CD4-positive, alpha-beta T cell treated with Interferon alpha-2 for 1 hour (primary cell): ENCODE data around the gene OSBP2.

Source experiments
- DNase-seq, 2 donors: peaks; one replicate each; pipeline ENCODE4 v3.0.0-alpha.2; 2020 to 2022

OSBP2 gene

GRCh38 chr22:30871391-30872284 is 177.0 kb downstream of the OSBP2 start:
- DNase-seq: no peak

- no peak for DNase-seq
Observed at GRCh38 chr22:30872285-30873041, 177.8 kb downstream of the OSBP2 start.

- no peak for DNase-seq
Observed at GRCh38 chr22:30873086-30873650, 178.5 kb downstream of the OSBP2 start.

- no peak for DNase-seq
Observed at GRCh38 chr22:30873661-30874060, 179.0 kb downstream of the OSBP2 start.

GRCh38 chr22:30874431-30875370 is 180.0 kb downstream of the OSBP2 start:
- DNase-seq: no peak

- no peak for DNase-seq
Observed at GRCh38 chr22:30875481-30876215, 181.0 kb downstream of the OSBP2 start.

- DNase-seq: no peak
Observed at GRCh38 chr22:30876221-30876751, 181.6 kb downstream of the OSBP2 start.

GRCh38 chr22:30876915-30877553 is 182.4 kb downstream of the OSBP2 start:
- no peak for DNase-seq

- no peak for DNase-seq
Observed at GRCh38 chr22:30877662-30878515, 183.2 kb downstream of the OSBP2 start.

GRCh38 chr22:30878516-30879414 is 184.1 kb downstream of the OSBP2 start:
- no peak for DNase-seq

GRCh38 chr22:30879415-30879797 is 184.7 kb downstream of the OSBP2 start:
- DNase-seq: no peak

GRCh38 chr22:30880181-30880601 is 185.5 kb downstream of the OSBP2 start:
- no peak for DNase-seq

GRCh38 chr22:30880847-30881246 is 186.2 kb downstream of the OSBP2 start:
- DNase-seq: no peak

- DNase-seq: no peak
Observed at GRCh38 chr22:30881361-30882183, 186.9 kb downstream of the OSBP2 start.

- no peak for DNase-seq
Observed at GRCh38 chr22:30882184-30882717, 187.6 kb downstream of the OSBP2 start.

GRCh38 chr22:30882974-30883533 is 188.4 kb downstream of the OSBP2 start:
- no peak for DNase-seq

GRCh38 chr22:30883586-30884145 is 189.0 kb downstream of the OSBP2 start:
- DNase-seq: no peak
